ENCODE results near the gene CEP41.

- TF ChIP-seq CTCF (IDR thresholded peaks at IDR 0.05), result no peak
- TF ChIP-seq EZH2 (IDR thresholded peaks at IDR 0.05), result no peak
- no peak for TF ChIP-seq EZH2phosphoT487 (IDR thresholded peaks at IDR 0.05)
Observed at GRCh38 chr7:130365088-130365487, 75.7 kb downstream of the CEP41 start.
